Rectal smooth muscle tissue (tissue), 1 donor: ENCODE measurements around the gene PCDHB14.
A peak's percentile ranks its signal among the peaks of the same experiment; 100 is the strongest.

Experiments
- H3K27ac ChIP-seq: one replicate; pipeline ENCODE4 v1.7.0; 2013; ENCODE audit warnings: low read depth, low read length, inconsistent platforms
- H3K27me3 ChIP-seq: one replicate; pipeline ENCODE4 v1.7.0; 2013; ENCODE audit warnings: low read length; ENCODE audit not compliant: control insufficient read depth, insufficient read depth
- H3K36me3 ChIP-seq: one replicate; pipeline ENCODE4 v1.7.0; 2013; ENCODE audit warnings: low read length; ENCODE audit not compliant: control insufficient read depth, insufficient read depth
- H3K4me1 ChIP-seq: one replicate; pipeline ENCODE4 v1.7.0; 2013; ENCODE audit warnings: low read length; ENCODE audit not compliant: control insufficient read depth, insufficient read depth
- H3K4me3 ChIP-seq: one replicate; pipeline ENCODE4 v1.7.0; 2013; ENCODE audit warnings: low read length
- H3K9ac ChIP-seq: one replicate; pipeline ENCODE4 v1.7.0; 2013; ENCODE audit warnings: low read length

PCDHB14 gene

DNA sequence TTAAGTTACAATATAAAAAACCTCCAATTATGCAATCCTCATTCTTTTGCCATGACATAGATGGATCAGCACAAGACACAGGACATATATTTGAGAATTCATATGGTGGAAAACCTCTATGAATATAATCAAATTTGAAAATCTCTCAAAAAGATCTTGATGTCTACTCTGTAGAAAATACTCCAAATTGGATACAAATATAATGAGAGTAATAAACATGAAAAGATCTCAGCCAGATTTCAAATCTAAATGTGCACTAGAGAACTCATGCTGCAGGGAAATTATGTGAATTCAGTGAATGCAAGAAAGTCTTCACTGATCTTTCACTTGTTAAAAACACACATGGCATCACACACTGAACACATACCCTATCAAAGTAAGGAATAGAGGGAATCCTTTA is 35.8 kb downstream of the PCDHB14 start:
- Histone ChIP-seq H3K9ac (no peak overlapping the region), H3K27me3 (no peaks in the 10 kb centered on the region), H3K36me3 (no peaks in the 10 kb centered on the region), H3K4me1 (no peaks in the 10 kb centered on the region), H3K4me3 (peak overlapping the region; percentile 5), H3K27ac (no peak overlapping the region)

DNA sequence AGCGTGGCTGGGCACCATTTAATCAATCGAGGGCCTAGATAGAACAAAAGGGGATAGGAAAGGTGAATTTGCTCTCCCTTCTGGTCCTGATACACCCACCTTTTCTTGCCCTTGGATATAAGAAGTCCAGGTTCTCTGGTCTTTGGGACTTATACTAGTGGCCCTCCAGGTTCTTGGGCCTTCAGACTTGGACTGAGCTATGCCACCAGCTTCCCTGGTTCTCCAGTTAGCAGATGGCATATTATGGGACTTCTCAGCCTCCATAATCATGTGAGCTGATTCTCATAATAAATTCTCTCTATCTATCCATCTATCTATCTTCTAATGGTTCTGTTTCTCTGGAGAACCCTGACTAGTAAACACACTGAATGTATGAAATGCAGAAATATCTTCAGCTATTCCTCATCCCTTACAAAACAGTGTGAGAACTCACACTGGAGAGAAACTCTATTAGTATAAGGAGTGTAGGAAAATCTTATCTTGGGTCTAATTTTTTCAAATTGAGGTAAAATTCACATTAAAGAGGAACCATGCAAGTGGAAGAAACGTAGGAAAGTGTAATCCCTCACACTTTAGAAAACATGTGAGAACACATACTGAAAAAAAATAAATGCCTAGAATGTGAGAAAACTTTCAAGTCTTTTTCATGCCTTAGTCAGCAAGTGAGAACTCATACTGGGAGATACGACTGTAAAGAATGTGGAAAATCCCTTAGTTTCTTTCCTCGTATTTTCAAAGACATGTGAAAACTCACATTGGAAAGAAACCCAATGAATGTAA is 37.5 kb downstream of the PCDHB14 start:
- Histone ChIP-seq H3K27me3 (no peaks in the 10 kb centered on the region), H3K4me3 (no peak overlapping the region), H3K9ac (no peak overlapping the region), H3K36me3 (no peaks in the 10 kb centered on the region), H3K27ac (no peak overlapping the region), H3K4me1 (no peaks in the 10 kb centered on the region)

DNA sequence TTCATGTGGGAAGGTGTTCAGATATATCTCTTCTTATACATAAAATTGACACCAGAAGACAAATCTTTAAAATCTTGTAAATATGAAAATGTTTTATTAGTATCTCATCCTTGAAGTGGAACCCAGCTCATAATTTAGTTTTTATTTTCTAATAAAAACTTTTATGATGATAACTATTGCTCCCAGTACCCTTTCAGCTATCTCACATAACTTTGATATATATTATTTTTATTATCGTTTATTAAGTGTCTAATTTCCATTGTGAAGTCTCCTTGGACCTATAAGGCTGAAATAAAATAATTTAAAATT is 38.0 kb downstream of the PCDHB14 start:
- Histone ChIP-seq H3K27ac (no peak overlapping the region), H3K36me3 (no peaks in the 10 kb centered on the region), H3K4me1 (no peaks in the 10 kb centered on the region)

DNA sequence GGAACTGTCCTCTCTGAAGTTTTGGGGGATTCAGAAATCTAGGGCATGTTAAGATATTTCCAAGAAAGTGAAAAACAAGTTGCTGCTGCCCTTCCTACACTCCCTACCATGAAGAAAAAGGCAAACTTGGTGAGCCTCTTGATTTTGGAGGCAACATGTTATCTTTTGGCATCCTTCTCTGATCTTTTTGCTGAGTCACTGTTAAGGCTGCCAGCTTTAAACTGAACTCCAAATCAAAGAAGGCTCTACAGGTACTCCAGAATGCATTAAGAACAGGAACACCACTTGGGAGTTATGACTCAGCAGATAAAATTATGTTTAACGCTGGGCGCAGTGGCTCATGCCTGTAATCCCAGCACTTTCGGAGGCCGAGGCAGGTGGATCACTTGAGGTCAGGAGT is 46.1 kb downstream of the PCDHB14 start:
- H3K36me3 ChIP-seq = no peaks in the 10 kb centered on the region
- H3K9ac ChIP-seq = no peak overlapping the region
- H3K27me3 ChIP-seq = no peaks in the 10 kb centered on the region
- H3K27ac ChIP-seq = no peak overlapping the region
- no peak overlapping the region for H3K4me3 ChIP-seq
- H3K4me1 ChIP-seq = no peaks in the 10 kb centered on the region

More for the DNA sequence above, 38.0 kb downstream of the PCDHB14 start:
- H3K9ac ChIP-seq = no peak overlapping the region
- H3K4me3 ChIP-seq = no peak overlapping the region
- no peaks in the 10 kb centered on the region for H3K27me3 ChIP-seq

DNA sequence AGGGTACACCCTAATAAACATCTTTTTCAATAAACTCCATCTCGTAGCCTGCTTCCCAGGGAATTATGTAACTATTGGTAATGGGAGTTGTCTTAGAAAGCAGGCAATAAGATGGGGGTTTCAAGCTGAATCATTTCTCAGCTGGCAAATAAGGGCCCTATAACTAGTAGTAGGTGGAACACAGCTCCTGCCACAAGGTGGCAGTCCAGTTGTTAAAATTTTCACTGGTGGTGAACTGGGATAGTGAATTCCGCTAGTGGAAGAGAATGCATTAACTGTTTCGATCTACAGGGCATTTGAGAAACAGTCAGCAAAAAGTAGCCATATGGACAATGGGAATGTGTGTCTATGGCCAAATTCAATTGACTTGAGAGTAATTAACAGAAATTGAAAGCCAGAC is 49.8 kb downstream of the PCDHB14 start:
- Histone ChIP-seq H3K27ac (no peak overlapping the region), H3K36me3 (no peaks in the 10 kb centered on the region), H3K27me3 (no peaks in the 10 kb centered on the region), H3K4me3 (no peak overlapping the region), H3K4me1 (no peaks in the 10 kb centered on the region), H3K9ac (no peak overlapping the region)
